ENCODE results near the gene PRKG1.

PRKG1 gene

DNA sequence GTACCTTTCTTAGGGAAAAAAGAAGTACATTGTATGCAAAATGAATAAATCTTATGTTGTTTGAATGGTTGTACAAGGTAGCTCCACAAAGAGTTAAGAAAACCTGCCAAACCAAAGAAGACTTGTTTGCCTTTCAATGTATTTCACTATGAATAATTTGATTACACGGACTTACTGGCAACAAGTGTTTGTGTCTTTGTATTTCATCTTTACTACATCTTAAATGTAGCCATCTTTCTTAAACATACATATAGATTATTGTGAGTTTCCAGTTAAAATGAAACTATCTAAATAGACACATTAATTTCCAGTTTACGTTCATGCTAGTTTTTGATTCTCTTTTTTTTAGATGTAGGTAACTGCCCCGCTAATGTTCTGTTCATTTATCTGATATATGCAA, 2.8 kb downstream of the PRKG1 start:
- no peak for DNase-seq

DNA sequence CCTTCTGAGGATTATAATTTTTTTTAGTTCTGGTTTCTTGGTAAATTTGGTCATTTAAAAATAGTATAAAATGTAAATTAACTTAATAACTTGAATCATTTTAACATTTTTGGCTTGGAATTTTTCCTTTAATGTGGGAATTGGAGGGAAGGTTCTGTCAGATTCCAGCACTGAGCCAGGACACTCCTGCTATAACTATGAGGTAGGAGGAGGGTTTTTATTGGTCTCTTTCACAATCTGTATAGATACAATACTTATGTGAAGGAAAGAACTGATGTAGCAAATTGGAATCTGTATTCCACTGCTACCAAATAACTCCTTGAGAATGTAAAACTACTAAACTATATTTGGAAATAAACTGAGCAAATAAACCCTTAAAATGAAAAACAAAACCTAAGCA, 3.2 kb downstream of the PRKG1 start:
- DNase-seq: no peak

DNA sequence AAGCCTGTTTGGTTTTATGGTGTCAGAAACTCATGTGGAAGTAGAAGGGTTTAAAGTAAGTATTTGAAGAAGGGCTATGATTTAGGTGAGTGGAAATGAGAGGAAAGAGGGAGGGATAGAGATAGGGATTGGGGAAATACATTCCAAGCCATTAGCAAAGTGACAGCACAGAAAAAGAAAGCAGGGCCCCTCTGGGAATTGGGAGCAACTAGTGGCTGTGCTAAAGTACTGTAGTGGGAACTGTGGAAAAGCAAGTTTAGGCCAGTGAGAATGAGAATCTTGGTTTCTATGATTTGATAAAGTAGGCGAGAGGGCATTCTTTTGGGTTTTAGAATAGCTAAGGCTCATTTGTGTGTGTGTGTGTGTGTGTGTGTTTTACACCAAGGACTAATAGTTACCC, 5.0 kb downstream of the PRKG1 start:
- no peak for DNase-seq

DNA sequence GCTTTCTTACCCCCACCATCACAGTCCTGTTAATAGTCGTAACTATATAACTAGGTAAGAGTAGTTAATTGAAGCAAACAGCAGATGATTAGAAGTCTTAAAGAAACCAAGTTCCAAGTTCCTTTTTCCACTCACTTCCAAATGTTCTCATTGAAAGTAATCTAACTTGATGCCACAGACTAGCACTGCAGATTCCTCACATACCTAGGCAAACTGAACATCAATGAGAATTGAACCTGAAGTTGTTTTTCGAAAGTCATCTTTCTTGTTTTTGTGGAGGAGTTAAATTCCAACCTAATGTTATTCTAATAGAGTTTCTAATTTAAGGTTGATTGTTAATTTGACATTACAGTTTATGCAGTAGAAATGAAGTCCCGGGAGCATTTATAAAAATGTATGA, 5.5 kb downstream of the PRKG1 start:
- DNase-seq: no peak

DNA sequence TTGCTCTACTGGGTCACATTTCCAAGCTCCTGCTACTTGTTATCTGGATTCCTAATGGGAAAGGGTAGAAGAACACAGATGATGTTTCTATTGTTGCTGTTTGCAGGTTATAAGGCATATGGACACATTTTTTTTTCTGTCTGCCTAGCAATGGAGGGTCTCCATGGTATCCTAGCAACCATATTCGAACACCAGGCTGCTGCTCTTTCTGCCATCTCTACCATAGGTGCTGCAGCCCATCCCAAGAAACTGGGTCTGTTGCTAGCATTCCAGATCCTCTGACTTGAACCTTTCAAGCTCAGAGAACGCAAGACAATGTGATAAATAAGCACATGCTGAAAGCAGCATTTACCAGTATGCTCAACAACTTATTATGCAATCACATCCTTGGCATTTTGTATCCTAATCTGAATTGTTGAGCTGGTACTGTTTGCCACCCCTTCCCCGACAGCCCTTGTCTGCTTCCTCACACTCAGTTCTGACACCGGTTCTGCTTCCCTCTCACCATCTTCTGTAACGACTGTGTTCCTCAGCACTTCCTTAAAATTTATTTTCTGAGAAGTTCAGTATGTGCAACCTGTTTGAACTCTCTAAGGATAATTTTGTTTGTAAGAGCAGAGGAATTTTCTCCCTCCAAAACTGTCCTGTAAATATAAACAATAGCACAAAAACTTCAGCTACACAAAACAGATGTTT, 6.2 kb downstream of the PRKG1 start:
- no peak for DNase-seq

DNA sequence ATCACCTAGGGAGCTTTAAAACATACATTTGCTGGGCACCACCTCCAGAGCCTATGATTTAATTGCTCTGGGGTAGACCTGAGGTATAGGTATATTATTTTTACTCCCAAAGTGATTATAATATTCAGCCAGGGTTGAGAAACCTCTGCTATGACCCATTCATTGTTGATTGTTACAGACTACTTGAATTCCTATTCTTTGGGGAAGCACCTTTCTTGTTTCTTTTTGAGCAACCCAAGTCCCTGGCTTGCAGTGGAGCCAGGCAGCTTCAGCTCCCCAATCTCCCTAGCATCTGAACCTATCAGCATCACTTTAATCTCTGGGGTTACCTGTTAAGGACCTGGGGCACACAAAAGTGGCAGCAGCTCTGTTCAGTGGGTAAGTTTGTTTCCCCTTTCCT, 8.6 kb downstream of the PRKG1 start:
- DNase-seq: no peak

DNA sequence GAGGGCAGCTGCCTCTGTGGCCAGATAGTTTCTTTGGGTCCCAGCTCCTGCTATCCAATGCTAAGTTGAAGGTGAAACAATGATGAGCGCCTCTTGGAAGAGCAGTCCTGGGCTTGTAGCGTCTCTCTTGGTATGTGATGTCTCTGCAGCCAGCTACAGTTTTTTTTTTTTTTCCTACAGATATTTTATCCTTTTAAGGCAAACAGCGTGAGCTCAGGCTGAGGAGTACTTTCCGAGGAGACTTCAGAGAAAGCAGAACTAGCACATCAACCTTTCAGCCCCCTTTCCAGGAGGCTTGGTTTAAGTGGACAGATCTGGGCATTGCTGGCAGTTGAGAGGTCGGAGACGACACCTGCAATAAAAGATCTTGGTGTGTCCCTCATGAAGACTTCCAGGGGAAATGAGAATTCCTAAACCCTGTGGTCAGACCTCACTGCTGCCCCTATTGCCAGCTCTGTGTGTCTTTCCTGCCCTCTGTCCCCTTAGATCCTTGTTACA, 9.1 kb downstream of the PRKG1 start:
- no peak for DNase-seq

DNA sequence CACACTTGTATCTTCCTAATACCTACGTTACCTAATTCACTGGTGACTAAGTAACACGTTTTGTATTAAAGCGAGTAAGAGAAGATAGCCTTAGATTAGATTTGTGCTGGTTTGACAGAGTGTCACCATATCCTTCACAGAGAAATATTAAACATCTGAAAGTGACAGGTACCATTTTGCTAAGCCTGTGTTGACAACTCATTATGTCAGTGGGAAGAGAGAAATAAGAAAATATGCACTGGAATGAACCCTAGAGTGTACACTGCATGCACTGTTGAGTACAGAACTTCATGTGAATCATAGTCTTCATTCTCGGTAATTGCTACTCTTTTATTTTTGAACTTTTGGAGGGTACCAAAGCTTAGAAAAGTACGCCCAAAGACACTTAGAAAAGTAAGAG, 10.9 kb downstream of the PRKG1 start:
- no peak for DNase-seq

DNA sequence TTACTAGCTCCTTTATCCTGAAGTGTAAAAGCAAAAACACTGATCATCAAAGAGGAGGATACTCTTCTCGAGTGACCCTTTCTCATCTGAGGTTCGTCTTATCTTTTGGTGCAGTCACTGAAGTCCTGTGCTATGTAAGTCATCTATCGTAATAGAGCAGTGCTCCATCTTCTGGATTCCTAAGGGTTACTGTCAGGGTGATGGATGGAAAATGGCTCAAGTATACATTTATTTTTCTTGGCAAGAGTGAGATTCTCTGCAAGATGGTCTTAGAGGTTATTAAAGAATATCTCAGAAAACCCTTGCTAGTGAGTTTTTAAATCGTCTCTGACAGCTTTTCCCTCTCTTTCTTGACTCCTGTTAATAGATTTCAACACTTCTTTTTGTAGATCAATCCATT, 12.4 kb downstream of the PRKG1 start:
- DNase-seq: no peak

DNA sequence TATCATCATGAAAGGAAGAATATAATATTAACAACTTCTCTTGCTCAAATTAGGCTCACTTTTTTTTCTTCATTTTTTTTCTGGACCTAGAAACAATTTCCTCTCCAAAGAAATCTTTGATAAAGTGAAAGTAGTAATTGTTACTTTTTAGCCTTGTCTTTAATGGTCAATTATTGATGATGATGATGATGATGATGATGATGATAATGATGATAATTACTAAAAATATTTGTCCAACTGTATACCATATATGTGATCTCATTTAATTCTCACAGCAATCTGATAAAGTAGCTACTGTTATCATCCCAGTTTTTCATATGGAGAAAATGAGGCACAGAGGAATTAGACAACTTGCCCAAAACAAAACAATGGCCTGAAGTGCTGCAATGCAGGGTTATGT, 12.8 kb downstream of the PRKG1 start:
- no peak for DNase-seq

DNA sequence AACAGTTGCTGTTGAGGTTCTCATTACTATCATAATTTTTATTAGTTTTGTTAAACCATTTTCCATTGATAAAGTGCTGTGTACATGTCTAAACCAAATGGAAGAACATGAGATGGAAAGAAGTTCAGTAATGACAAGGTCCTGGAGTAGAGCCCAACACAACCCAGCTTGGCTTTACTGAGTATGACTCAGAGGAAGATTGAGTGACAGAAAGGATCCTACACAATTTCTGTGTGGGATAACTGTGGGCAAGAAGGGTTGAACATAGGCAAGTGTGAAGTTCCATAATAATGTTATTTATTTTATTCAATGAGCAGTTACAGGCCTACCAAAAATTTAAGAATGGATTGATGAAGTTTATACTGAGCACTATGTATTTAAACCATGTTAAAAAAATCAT, 15.9 kb downstream of the PRKG1 start:
- no peak for DNase-seq

DNA sequence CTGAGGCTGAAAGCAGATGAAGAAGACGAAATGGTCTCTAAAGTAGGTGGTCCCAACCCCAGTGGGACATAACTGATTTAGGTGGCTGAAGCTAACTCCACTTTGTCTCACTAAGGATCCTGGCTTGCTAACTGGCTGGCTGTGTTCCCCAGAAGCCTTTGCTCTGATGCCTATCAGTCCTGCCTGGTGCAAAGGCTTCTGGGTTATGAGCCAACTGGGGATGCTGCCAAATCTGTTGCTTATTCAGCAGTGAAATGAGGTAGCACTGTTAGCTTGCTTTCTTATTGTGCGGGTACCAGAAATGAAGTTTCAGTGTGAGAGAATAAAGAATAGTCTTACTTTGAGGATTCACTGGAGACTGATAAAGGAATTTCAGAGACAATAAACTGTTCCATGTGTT, 18.1 kb downstream of the PRKG1 start:
- DNase-seq: no peak

DNA sequence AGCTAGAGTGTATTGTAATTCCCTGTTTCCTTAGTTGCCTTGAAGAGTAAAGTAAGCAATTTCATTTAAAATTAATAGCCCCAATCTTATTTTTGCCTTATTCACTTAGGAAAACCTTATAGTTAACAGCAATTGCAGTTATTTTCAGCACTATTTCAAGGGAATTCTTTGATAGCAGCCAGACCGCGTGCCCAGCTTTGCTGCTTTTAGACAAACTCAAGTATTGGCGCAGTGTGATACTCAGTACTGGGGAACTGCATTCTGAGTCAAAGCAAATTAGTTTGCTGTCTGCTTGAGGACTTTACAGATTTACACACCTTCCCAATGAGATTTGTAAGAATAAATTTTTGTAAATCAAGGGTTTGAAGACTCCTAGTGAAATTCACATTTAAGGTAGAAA, 21.2 kb downstream of the PRKG1 start:
- no peak for DNase-seq

DNA sequence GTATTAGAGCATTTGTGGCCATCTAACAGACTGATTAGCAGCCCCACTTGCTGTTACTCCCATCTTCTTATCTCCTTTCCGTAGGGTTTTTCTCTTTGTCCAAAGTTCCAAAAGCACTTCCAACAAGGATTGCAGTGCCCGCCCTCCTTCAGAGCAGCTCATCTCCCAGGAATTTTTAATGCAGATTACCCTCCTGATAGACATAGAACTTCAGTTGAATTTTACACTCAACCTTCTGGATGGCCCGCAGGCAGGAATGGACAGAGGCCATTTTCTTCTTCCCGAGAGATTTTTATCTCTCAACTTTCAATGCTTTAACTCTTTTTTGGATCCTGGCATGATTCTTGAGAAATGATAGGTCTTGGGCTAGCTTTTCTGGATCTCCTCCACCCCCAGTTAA, 23.3 kb downstream of the PRKG1 start:
- no peak for DNase-seq

DNA sequence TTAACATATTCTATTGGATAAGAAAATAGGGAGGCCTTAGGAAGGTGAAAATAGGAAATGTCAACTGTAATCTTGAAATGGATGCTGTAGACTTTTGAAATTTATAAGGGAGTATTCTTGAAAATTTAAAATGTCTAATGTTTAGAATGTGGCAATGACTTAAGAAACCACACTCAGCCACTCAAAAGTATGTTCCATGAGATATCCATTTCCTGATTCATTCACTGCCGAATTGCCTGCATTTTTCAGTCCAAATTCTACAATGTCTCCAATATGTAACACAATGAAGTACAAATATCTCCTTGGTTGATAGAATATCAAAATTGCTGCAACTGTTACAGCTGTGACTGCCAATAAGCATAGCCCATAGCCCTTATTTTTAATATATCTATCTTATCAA, 25.9 kb downstream of the PRKG1 start:
- no peak for DNase-seq

DNA sequence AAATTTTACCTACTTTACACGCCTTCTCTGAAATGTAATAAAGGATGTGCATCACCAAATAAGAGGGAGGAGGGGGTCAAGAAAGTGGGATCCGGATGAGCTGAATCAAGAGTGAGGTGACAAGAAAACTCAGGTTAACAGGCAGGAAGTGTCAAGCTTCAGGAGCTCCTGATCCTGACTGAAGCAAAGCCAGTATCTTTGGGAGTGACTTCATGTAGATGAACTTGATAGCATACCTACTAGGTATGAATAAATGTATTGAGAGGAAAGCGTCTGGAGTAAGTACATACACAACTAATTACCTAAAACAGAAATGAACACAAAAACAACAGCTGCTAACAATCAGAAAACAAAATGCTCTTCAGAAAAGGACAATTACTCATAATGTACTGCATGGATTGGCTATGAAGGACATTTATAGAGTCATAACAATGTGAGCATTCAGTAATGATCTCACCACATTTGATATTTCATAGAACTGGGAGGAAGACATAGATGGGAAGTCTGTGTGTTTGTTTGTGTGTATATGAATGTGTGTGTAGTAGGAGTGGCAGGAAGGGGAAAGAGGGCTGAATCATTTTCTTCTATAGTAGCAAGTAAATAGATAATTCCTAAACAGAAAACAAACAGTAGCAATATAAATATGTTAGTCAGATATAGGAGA, 29.4 kb downstream of the PRKG1 start:
- no peak for DNase-seq

DNA sequence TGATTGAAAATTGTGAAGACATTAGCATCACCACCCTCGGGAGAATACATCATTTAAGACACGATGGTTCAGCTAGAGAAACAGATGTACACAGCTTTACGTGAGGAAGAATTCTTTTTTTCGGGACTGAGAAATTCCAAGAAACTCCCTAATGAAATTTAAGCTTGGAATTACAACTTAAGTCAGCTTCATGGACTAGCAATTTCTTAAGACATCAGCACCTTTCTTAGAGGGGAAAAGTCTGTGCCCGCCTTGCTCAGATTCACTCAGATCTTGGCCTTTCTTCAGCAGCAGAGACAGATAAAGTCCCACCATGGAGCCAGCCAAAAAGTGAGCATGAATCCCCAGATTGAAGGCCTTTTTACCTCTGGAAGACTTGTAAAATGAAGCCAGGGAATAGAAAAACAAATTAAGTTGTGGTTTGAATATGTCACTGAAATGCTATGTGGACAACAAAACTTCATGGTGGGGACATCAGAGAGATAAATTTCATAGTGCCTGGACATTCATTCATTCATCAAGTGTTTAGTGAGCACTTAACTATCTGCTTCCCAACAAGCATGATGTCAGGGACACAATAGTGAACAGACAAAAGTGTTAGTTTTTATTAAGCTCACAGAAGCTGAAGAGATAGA, 32.1 kb downstream of the PRKG1 start:
- DNase-seq: no peak

DNA sequence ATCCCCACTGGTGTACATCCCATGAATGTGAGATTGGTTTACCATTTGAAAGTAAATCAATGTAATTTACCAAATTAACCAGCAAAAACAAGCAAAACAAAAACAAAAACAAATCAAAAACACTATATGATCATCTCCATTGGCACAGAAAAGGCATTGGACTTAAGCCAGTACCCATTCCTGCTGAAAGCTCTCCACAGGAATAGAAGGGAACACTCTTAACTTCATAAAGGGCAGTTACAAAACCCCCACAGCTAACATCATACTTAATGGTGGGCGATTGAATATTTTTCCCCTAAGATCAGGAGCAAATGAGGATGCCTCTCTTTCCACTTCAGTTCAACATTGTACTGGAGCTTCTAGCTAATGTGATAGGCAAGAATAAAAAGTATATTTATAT, 34.1 kb downstream of the PRKG1 start:
- DNase-seq: no peak

DNA sequence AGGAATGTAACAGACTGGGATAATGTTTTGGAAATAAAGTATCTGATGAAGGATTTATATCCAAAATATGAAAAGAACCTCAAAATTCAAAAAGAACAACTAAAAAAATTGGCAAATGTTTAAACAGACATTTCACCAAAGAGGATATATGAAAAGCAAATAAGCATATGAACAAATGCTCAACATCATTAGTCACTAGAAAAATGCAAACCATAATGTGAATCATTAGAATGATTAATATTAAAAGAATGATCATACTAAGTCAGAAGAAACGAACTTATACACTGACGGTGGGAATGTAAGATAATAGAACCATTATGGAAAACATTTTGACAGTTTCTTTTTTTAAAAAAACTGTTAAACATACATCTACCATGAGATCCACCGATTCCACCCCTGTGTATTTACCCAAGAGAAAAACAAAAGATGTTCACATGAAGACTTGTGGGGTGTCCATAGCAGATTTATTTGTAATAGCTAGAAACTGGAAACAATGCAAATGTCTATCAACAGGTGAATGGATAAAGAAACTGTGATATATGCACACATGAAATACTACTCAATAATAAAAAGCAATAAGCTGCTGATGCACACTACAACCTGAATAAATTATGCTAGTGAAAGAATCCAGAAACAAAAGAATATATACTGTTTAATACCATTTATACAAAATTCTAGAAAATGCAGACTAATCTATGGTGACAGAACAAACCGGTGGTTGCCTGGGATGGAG, 35.7 kb downstream of the PRKG1 start:
- no peak for DNase-seq

DNA sequence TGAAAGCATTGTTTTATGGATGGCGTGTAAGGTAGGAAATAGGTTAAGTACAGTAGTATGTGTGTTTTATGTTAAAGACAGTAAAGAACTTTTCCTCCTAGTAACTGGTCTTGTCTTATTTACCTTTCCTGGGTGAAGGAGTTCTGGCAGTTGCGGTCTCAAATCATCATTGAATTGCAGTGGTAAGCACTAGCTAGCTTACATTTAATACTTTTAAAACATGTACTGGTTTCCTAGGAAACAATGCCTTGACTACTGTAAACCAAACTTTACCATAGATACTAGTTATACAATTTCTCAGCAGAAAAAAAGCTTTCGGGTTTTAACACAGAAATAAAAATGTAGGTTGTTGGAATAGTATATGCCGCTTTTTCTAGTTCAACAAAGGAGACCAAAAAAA, 37.7 kb downstream of the PRKG1 start:
- no peak for DNase-seq

DNA sequence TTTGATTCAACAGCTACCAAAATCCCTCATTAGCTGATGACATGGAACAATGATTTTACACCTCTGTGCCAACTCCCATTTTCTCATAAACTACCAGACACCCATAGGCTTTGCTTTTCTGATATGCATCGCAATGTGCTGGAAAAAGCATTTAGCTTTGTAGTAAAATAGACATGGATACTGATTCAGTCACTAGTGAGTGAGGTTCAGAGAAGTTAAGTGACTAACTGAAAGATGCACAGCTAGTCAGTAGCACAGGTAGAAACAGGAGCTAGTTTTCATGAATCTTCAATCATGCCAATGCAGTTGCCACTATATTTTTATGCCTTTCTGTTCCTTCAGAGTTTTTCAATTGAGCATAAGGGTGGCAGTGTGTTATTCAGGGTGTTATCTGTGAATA, 38.7 kb downstream of the PRKG1 start:
- no peak for DNase-seq

DNA sequence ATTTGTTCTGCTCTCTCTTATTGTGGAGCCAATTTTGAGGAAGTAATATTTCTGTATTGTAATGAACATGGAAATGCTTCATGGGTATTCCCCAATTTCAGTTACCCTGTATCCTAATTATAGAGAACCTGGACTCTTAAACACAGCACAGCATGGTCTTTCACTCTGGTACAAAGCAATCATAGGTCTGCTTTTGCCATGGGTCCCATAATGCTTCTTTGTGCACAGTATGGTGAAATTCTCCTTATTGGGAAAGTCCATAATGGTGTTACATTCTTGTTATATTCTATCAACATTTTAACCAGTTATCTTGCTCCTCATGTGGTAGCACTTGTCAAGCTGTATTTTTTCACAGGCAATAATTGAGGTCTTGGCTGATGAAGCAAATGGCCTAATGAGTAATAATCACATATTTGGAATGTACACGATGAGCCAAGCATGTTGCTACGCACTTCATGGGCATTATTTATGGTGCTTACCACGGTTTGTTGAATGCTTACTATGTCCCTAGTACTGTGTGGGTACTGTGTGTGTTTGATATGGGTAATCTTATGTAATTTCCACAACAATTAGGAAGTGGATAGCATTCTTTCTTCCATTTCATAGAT, 42.9 kb downstream of the PRKG1 start:
- DNase-seq: no peak

DNA sequence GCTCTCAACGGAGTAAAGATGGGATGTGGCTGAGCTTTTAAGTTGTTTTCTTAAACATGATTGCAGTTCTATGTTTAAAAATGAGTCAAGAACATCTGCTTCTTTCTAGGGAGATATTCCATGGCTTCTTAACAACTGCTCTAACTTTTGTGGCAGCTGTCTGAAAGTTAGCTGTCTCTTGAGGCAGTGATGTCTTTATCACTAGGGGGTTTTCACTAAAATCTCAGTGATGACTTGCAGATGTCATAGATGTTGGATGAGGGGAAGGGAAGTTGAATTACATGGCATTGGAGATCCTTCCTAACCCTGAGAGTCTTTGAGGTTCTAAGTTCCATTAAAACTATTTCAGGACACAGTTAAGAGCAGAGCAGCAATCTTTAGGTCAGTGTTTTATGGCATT, 43.5 kb downstream of the PRKG1 start:
- DNase-seq: no peak
